Measurements from ENCODE around the gene CCL5.

GRCh38 chr17:35841505-35841904, 38.7 kb downstream of the CCL5 start:
- TF ChIP-seq CTCF (IDR thresholded peaks at IDR 0.05) (no peak), POLR2A (IDR thresholded peaks at IDR 0.05) (no peak)
